H1 (cell line): Measurements from ENCODE around the gene SUZ12.

Source experiments
- ASH2L ChIP-seq: fragments of 200-600, 300-600 bp; sonication (generic); IDR thresholded peaks from one replicate; pipeline ENCODE4 v1.7.1; 2017; ENCODE audit warnings: low read length
- EZH2 ChIP-seq: fragments of 200-600 bp; sonication (generic); IDR thresholded peaks from 2 replicates; pipeline ENCODE4 v1.7.1; 2012; ENCODE audit warnings: low read depth, mild to moderate bottlenecking, moderate library complexity, low read length, inconsistent platforms; ENCODE audit not compliant: severe bottlenecking

DNA sequence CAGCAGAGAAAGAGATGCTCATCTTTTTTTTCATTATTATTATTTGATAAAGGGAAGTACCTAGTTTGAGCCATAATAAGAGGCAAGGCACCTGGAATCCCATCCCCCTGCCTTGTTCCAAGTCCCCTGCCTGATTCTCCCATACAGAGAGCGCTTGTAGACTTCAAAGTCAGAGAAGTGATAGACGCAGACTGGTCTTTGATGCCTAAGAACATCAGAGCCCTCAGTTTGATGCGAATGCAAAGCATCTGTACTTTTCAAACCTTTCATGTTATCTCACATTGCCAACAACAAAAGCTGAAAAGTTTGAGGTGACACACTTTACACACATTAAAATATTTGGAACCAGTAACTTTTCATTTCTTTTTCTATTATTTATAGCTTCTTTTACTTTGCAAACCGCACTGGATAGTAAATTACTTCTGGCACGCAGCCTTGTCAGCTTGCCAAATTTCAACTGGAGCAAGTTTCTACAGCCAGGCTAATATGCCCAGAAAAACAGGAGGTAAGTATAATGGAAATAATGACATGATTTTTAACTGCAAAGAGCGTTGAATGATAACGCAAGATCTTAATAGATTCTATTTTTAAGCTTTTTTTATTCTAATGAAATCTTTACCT, 29.4 kb upstream of the SUZ12 start:
- no peak for TF ChIP-seq ASH2L
- TF ChIP-seq EZH2 = no peak
